Prostate gland (tissue), 2 donors: ENCODE measurements around the gene JADE2.

Experiments
- CTCF ChIP-seq, 4 experiments: fragments of 200-600 bp in 2 of 4; fragments of 450-650 bp in 2 of 4; sonication (generic) in 2 of 4; IDR thresholded peaks; 1 replicate in 3 of 4; 2 replicates in 1 of 4; pipeline ENCODE4 v1.5.1; 2016 to 2019; ENCODE audit warnings: antibody characterized with exemption in 4 of 4, mild to moderate bottlenecking in 2 of 4, moderate library complexity in 2 of 4
- POLR2A ChIP-seq: fragments of 450-650 bp; IDR thresholded peaks from one replicate; pipeline ENCODE4 v1.6.1; 2016; ENCODE audit warnings: antibody characterized with exemption, mild to moderate bottlenecking

GRCh38 chr5:134569758-134570364 lies 44.4 kb downstream of the JADE2 start:
- no peak for TF ChIP-seq POLR2A
- no peak for TF ChIP-seq CTCF (IDR thresholded peaks at IDR 0.05)
